ENCODE results near the gene NCAPD3. TPM values are rescaled to one million over a fixed set of nuclear protein-coding genes. Genes with fewer than 3 reads are reported as not detected.

Gene NCAPD3
- polyA plus RNA-seq, 3 donors: 4.0 to 15.2 (median 6.0) TPM

DNA sequence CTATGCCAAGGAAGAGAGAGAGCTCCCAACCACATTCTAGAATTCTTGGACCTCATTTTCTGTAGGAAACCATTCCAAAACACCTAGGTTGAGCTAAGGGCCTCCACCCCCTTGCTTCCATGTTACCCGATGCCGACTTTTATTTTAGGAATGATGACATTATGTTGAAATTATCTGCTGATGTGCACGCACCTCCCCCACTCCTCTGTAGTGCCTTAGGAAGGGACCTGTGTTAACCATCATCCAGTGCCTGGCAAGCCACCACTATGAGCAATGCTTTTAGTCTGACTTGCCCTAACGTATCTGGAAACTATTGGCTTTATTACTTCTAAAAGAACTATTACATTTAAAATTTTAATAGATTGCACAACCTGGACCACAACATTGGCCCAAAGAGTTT lies 42.1 kb downstream of the NCAPD3 start:
- no peak overlapping the region for H3K27ac ChIP-seq (ENCODE audit: low read depth in 1 of 2, low read length in 2 of 2)
- intact Hi-C loops (cut with micrococcal nuclease): no loop called here
- H3K4me2 ChIP-seq (replicated peaks; ENCODE audit: extremely low read depth, low read length, poor library complexity, severe bottlenecking): no peak overlapping the region
- no peak overlapping the region for H3K9ac ChIP-seq (ENCODE audit: insufficient read depth, low read length, poor library complexity, severe bottlenecking)
- H3K4me1 ChIP-seq (ENCODE audit: control insufficient read depth in 1 of 2, insufficient read depth in 2 of 2, low read length in 2 of 2): no peaks in the 10 kb centered on the region
- no peaks in the 10 kb centered on the region for H3K9me3 ChIP-seq (replicated peaks in 1 of 2; ENCODE audit: control insufficient read depth in 1 of 2, insufficient read depth in 1 of 2, low read length in 2 of 2)
- H3K36me3 ChIP-seq (replicated peaks in 1 of 2; ENCODE audit: control insufficient read depth in 1 of 2, insufficient read depth in 2 of 2, low read length in 2 of 2): peaks cover 57 to 96% of the 10 kb centered on the region in 2 donors
- no peaks in the 10 kb centered on the region for H3K79me2 ChIP-seq (ENCODE audit: insufficient read depth, low read length)
- no CpG with 5 or more reads among the region's 4 CpGs for WGBS (ENCODE audit: insufficient coverage)
- DNase-seq: no peak
- peaks cover 72 to 77% of the 10 kb centered on the region in 2 donors for H3K36me3 Mint-ChIP-seq
- H3K27me3 ChIP-seq (ENCODE audit: control insufficient read depth in 2 of 2, insufficient read depth in 2 of 2, low read length in 2 of 2): no peaks in the 10 kb centered on the region
- H2AFZ ChIP-seq (ENCODE audit: insufficient read depth, low read depth, low read length, poor library complexity, severe bottlenecking): no peak overlapping the region
- H4K20me1 ChIP-seq (ENCODE audit: insufficient read depth, low read length): no peaks in the 10 kb centered on the region
- H3K27me3 Mint-ChIP-seq (ENCODE audit: low read depth in 3 of 3): no peaks in the 10 kb centered on the region
- TF ChIP-seq, protein P1, sequence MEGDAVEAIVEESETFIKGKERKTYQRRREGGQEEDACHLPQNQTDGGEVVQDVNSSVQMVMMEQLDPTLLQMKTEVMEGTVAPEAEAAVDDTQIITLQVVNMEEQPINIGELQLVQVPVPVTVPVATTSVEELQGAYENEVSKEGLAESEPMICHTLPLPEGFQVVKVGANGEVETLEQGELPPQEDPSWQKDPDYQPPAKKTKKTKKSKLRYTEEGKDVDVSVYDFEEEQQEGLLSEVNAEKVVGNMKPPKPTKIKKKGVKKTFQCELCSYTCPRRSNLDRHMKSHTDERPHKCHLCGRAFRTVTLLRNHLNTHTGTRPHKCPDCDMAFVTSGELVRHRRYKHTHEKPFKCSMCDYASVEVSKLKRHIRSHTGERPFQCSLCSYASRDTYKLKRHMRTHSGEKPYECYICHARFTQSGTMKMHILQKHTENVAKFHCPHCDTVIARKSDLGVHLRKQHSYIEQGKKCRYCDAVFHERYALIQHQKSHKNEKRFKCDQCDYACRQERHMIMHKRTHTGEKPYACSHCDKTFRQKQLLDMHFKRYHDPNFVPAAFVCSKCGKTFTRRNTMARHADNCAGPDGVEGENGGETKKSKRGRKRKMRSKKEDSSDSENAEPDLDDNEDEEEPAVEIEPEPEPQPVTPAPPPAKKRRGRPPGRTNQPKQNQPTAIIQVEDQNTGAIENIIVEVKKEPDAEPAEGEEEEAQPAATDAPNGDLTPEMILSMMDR (IDR thresholded peaks at IDR 0.05): no peak
- no peak overlapping the region for H3K4me3 ChIP-seq (replicated peaks in 1 of 3; ENCODE audit: low read depth in 2 of 3, low read length in 3 of 3)
- H3K4me1 Mint-ChIP-seq: no peaks in the 10 kb centered on the region
- no peak overlapping the region for H3K27ac Mint-ChIP-seq
- H3K9me3 Mint-ChIP-seq: no peaks in the 10 kb centered on the region
- no peak overlapping the region for H3K4me3 Mint-ChIP-seq

DNA sequence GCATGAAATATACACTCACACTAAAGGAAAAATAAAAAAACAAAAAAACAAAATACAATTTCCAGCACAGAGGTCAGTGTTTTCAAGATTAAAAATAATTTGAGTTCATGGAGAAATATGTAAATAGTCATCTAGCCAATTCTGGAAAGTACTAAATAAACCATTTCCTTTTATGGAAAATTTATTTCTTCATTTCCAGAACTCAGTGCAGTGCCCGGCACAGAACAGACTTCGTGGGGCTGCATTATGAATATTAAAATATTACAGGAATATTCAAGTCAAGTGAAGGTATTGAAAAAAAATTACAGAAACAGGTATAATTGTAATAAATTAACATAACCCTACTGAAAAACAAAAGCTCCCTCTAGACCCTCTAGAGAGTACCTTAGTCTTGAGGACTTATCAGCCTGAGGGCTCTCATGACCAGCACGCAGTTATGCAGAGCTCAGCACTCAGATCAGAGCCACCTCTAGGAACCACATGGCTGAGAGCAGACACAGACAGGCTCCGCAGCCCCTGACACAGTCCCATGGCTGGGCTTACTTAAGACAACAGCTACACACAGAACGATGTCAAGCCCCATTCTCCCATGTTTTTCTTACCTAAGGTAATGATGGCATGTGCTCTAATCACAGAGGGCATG lies 45.6 kb downstream of the NCAPD3 start:
- TF ChIP-seq, protein P1 (IDR thresholded peaks at IDR 0.05): no peak
- peaks cover 68 to 99% of the 10 kb centered on the region in 2 donors for H3K36me3 ChIP-seq (replicated peaks in 1 of 2; ENCODE audit: control insufficient read depth in 1 of 2, insufficient read depth in 2 of 2, low read length in 2 of 2)
- no peak overlapping the region for H3K4me2 ChIP-seq (replicated peaks; ENCODE audit: extremely low read depth, low read length, poor library complexity, severe bottlenecking)
- no peaks in the 10 kb centered on the region for H3K27me3 Mint-ChIP-seq (ENCODE audit: low read depth in 3 of 3)
- H3K9me3 Mint-ChIP-seq: no peaks in the 10 kb centered on the region
- peak overlapping the region in 1 of 7 donors; percentile 39 for H3K27ac Mint-ChIP-seq
- H3K27me3 ChIP-seq (ENCODE audit: control insufficient read depth in 2 of 2, insufficient read depth in 2 of 2, low read length in 2 of 2): no peaks in the 10 kb centered on the region
- no peaks in the 10 kb centered on the region for H4K20me1 ChIP-seq (ENCODE audit: insufficient read depth, low read length)
- H3K9me3 ChIP-seq (replicated peaks in 1 of 2; ENCODE audit: control insufficient read depth in 1 of 2, insufficient read depth in 1 of 2, low read length in 2 of 2): no peaks in the 10 kb centered on the region
- H3K9ac ChIP-seq (ENCODE audit: insufficient read depth, low read length, poor library complexity, severe bottlenecking): no peak overlapping the region
- no peak overlapping the region for H2AFZ ChIP-seq (ENCODE audit: insufficient read depth, low read depth, low read length, poor library complexity, severe bottlenecking)
- H3K4me3 ChIP-seq (replicated peaks in 1 of 3; ENCODE audit: low read depth in 2 of 3, low read length in 3 of 3): no peak overlapping the region
- WGBS (ENCODE audit: insufficient coverage): 100% methylated on average over 2 of the region's 5 CpGs
- intact Hi-C loops (cut with micrococcal nuclease): no loop called here
- no peaks in the 10 kb centered on the region for H3K79me2 ChIP-seq (ENCODE audit: insufficient read depth, low read length)
- no peaks in the 10 kb centered on the region for H3K4me1 ChIP-seq (ENCODE audit: control insufficient read depth in 1 of 2, insufficient read depth in 2 of 2, low read length in 2 of 2)
- H3K36me3 Mint-ChIP-seq: peaks cover 76 to 81% of the 10 kb centered on the region in 2 donors
- H3K4me1 Mint-ChIP-seq: no peaks in the 10 kb centered on the region
- H3K4me3 Mint-ChIP-seq: no peak overlapping the region
- DNase-seq: no peak
- H3K27ac ChIP-seq (ENCODE audit: low read depth in 1 of 2, low read length in 2 of 2): no peak overlapping the region

Measured in CD14-positive monocyte (primary cell).